NCI-H748 treated with DMSO at 0.1 percent for 48 hours (cell line): ENCODE results near the gene TIMMDC1.
"Not testable (repeated sequence)": the region's sequence is repeated elsewhere in the genome, so short reads cannot be mapped to it uniquely, and the experiment has no call there.

Experiments used
- DNase-seq: peaks from one replicate; lab custom pipeline; 2025; lab: John Stamatoyannopoulos, UW

TIMMDC1 gene

DNA sequence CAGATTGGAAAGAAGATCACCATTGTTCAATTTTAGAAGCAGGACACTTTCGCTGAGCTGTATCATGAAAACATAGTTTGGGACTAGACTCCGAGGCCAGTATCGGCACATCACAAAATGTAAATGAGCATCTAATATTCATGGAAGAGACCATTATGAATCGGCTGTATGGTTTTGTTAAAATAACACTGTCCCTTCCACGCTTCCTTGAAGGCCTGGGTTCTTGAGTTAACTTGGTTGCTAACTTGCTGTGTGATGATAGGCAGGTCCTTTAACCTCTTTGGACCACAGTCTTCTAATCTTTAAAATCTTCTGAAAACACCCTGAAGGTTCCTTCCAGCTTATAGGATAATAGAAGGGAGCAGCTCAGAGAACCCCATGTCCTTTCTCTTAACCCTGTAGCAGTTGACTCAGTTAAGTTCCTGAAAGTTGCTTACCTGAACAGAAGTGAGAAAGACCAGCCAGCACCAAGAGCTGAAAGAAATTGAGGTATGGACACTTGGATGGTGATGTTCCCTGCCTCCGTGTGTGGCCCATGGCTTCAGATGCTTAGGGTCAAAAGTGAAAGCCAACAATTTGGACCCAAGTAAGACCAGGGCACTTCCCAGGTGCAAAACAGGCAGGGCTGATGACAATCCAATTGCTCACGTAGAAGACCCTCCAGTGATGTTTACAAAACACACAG lies 59.0 kb downstream of the TIMMDC1 start:
- no peak for DNase-seq

DNA sequence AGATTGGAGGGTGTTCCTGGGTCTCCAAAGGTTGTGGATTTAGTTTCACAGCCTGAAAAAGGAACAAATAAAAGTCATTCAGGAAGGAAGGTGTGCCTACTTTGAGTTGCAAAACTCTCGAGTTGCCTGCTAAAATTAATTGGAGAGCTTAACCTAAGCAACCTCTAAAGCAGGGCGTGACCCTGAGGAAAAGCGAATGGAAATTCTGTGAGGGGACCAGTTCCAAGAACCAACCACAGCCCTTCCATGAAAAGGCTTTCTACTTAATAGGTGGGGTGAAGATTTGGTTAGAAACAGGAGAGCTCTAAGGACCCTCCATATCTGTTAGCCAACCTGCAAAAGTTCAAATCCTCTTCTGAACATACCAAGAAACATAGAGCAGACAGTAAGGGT lies 59.5 kb downstream of the TIMMDC1 start:
- DNase-seq = no peak

DNA sequence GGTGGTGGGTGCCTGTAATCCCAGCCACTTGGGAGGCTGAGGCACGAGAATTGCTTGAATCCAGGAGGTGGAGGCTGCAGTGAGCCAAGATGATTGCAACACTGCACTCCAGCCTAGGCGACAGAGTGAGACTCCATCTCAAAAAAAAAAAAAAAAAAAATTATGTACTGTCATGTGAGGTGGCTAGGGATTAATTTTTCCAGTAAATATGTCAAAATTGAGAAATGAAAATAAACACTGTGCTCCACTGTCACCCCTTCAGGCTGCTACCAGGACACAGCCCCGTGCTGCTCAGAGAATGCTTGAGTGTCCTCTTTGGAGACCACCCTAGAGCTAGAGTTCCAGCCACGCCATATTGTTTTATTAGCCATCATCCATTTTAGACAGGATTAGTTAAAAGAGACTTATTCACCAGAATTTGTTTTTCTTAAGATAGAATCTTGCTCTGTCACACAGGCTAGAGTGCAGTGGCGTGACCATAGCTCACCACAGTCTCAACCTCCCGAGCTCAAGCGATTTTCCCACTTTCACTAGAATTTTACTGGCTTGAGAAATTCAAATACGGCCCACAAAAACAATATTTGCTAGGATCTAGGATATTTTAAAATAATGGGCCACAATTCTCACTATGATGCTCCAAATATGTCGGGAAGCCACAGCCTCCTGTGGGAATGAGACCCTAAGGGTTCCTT lies 60.4 kb downstream of the TIMMDC1 start:
- no peak for DNase-seq

DNA sequence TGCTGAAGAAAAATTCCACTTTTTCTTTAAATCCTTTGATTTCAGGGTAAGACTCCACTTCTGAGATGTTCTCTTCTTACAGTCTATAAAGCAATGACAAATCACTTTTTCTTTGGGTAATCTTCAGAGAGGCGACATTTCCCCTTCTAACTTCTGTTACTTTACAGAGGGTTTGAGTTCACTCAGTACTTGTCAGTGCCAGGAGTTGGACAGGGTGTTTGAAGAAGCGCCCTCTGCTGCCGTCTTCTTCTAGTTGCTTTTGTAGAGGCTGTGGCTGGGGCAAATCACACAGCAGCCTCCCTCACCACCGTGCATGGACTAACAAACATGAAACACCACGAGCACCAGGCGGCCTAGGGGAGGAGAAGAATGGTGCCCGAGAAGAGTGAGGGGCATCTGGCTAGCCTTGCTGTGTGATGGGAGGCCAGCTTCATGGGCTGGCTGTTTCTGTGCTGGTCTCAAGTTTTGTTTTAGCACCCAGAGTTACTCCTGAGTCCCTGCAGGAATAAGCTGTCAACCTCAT lies 61.2 kb downstream of the TIMMDC1 start, which contains the start of gene CD80:
TSS of gene CD80 (minus strand) at position 174 of the 523 bp plus-strand sequence. CDS start 1,886 bp downstream, outside the sequence.
- DNase-seq = peak; percentile 6

DNA sequence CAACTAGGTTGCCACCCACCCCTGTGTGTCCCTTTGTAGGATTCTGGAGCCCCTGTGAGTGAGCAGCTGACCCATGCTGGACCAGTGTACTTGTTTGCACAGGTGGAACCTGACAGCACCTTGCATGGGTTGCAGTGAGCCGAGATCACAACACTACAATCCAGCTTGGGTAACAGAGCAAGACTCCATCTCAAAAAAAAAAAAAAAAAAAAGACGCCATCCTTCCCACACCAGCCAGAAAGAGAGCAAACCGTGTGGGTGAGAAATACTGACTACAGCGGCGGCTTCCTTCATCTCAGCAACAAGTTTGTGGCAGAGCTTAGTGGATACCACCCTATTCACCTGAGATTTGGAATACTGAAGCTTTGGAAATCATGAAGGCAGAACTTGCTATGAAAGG lies 61.8 kb downstream of the TIMMDC1 start:
- no peak for DNase-seq

DNA sequence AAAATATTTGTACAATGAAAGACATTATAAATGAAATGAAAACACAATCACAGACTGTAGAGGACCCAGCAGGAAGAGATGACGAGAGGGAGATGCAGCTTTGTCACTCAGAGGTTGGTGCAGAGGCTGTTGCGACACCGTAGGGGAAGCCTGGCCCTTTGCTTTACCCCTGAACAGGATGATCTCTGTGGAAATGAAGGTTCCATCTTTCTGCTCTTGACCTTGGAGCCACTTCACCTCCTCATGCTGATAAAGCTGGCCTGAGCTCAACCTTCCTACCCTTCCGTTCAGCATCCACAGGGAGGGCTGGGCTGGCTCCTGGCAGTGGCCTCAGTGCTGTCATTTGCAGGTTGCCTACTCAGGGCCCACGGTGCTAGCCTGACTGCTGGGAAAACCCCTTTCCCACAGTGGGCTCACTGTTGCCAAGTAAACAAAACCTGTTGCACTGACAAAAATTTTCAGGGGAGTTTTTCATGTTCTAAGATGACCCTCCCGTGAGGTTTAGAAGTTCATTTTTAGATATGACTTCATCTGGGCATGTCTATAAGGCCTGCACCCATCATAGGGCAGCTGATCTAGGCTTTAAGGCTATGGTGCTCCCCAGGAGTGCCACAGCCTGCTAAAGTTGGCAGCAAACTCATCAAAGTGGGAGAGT lies 64.1 kb downstream of the TIMMDC1 start:
- DNase-seq = no peak

DNA sequence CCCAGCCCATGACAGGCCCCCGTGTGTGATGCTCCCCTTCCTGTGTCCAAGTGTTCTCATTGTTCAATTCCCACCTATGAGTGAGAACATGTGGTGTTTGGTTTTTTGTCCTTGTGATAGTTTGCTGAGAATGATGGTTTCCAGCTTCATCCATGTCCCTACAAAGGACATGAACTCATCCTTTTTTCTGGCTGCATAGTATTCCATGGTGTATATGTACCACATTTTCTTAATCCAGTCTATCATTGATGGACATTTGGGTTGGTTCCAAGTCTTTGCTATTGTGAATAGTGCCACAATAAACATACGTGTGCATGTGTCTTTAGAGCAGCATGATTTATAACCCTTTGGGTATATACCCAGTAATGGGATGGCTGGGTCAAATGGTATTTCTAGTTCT lies 65.0 kb downstream of the TIMMDC1 start:
- not testable (repeated sequence) for DNase-seq

DNA sequence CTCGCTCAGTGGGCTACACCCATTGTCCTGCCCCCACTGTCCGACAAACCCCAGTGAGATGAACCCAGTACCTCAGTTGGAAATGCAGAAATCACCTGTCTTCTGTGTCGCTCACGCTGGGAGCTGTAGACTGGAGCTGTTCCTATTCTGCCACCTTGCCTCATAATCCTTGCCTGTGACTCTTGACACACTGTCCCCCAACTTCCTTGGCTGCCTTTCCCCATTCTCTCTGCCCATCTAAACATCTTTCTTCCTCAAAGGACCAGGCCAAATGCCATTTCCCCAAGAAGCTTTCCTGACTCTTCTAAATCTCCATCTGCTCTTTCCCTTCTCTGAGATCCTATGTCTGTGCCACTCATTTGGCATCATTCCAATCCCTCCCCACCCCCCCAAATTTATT lies 70.8 kb downstream of the TIMMDC1 start:
- no peak for DNase-seq

DNA sequence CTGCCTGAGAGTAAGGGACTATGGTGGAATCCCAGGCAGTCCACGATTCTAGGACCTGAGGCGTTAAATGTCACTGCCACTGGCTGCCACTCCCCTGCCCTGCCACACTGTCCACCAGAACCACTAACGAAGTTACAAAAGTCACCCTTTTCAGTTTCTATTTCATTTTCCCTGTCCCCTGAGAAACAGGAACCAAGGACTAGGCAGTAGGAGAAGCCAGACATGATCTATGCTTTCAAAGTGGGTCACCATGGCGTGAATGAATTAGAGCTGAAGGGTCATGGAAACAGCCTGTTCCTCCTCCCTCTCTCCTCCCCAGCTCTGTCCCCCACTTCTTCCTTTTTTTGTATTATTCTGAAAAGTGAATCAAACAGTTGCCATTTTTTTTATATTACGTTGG lies 71.9 kb downstream of the TIMMDC1 start:
- no peak for DNase-seq

DNA sequence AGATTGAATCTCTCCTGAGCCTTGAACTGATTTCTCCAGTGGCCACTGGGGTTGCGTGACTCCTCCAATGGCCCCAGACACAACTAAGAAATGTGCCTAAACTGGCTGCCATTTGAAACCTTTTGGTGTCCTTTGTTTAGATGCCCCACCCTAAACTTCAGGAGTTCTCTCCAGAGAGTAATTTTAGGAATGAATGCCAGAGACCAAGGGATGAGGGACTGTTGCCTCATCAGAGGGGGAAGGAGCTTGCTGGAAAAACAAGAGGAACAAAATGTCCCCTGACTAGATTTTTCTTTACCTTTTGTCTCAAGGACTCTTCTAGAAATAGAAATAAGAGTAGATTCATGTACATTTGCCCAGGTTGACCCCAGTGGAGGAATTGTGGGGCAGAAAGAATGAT lies 72.9 kb downstream of the TIMMDC1 start:
- DNase-seq = no peak

DNA sequence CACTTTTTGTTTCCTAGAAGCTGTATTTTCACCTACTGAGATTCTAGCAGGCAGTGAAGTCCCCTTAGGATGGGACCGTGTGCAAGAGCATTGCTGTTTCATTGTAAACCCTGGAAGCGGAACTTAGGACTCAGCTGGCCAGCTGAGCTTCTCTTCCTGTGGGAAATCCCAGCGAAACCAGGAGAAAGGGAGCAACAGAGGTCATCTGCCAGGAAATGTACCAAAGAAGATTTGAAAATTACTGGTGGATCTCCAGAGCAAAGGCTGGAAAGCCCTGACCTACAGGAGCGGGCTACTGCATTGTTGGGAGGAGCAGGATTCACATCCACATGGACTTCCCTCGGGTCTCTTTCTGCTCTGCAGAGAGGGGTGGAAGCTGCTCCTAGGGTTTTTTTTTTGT lies 73.3 kb downstream of the TIMMDC1 start:
- no peak for DNase-seq
